Fibroblast of lung (primary cell): ENCODE results near the gene SERPINB6. TPM values are rescaled to one million over a fixed set of nuclear protein-coding genes. Genes with fewer than 3 reads are reported as not detected.
"Not testable (repeated sequence)": the region's sequence is repeated elsewhere in the genome, so short reads cannot be mapped to it uniquely, and the experiment has no call there.

Experiments used
- DNase-seq, 2 donors: peaks; one replicate each; pipeline versions ENCODE4 v3.0.0 to v3.0.0-alpha.2; 2010; ENCODE audit warnings: low read depth in 2 of 2
- H2AFZ ChIP-seq: 2 replicates; pipeline ENCODE4 v1.5.1; 2012; ENCODE audit warnings: low read length, control low read depth, inconsistent platforms
- H3K27ac ChIP-seq: 2 replicates; pipeline ENCODE4 v1.5.1; 2011; ENCODE audit warnings: low read length, control low read depth; ENCODE audit not compliant: insufficient read depth
- H3K27me3 ChIP-seq: 2 replicates; pipeline ENCODE4 v1.5.1; 2011; ENCODE audit warnings: mild to moderate bottlenecking, low read length; ENCODE audit not compliant: control insufficient read depth, insufficient read depth
- H3K36me3 ChIP-seq: 2 replicates; pipeline ENCODE4 v1.5.1; 2011; ENCODE audit warnings: low read length; ENCODE audit not compliant: control insufficient read depth, insufficient read depth
- H3K4me1 ChIP-seq: 2 replicates; pipeline ENCODE4 v1.5.1; 2011; ENCODE audit warnings: low read length; ENCODE audit not compliant: control insufficient read depth, insufficient read depth; ENCODE audit errors: extremely low read depth
- H3K4me2 ChIP-seq: 2 replicates; pipeline ENCODE4 v1.5.1; 2011; ENCODE audit warnings: low read length, control low read depth; ENCODE audit not compliant: insufficient read depth; ENCODE audit errors: extremely low read depth
- H3K4me3 ChIP-seq, 4 experiments: fragments of 200-600 bp in 1 of 4; sonication (generic) in 1 of 4; replicated peaks in 1 of 4; 2 replicates each; pipeline ENCODE4 v1.5.1; 2011 to 2016; ENCODE audit warnings: low read length in 4 of 4, low read depth in 3 of 4, mild to moderate bottlenecking in 3 of 4, control low read depth in 2 of 4, inconsistent platforms in 1 of 4, mixed read lengths in 1 of 4; ENCODE audit not compliant: insufficient read depth in 1 of 4; ENCODE audit errors: control extremely low read depth in 1 of 4
- H3K79me2 ChIP-seq: 2 replicates; pipeline ENCODE4 v1.5.1; 2012; ENCODE audit warnings: mild to moderate bottlenecking, low read length, inconsistent platforms; ENCODE audit not compliant: control insufficient read depth, insufficient read depth
- H3K9ac ChIP-seq: 2 replicates; pipeline ENCODE4 v1.5.1; 2011; ENCODE audit warnings: mild to moderate bottlenecking, low read length, control low read depth; ENCODE audit not compliant: insufficient read depth
- H3K9me3 ChIP-seq: 2 replicates; pipeline ENCODE4 v1.5.1; 2012; ENCODE audit warnings: low read depth, low read length; ENCODE audit not compliant: control insufficient read depth, insufficient read depth
- H4K20me1 ChIP-seq: 2 replicates; pipeline ENCODE4 v1.5.1; 2011; ENCODE audit warnings: low read length; ENCODE audit not compliant: control insufficient read depth, insufficient read depth; ENCODE audit errors: extremely low read depth
- EZH2 ChIP-seq: IDR thresholded peaks from 2 replicates; pipeline ENCODE4 v1.5.1; 2012; ENCODE audit warnings: low read length, control low read depth, mild to moderate bottlenecking; ENCODE audit errors: missing control alignments
- polyA plus RNA-seq, 2 donors: library from polyadenylated mRNA; depleted of rRNA in 1 of 2; stranded (reverse) in 1 of 2; unstranded in 1 of 2; fragments of >200 nt; gene quantifications; 2 replicates each; pipeline ENCODE4 v1.2.1, GENCODE V29; 2011 to 2012; ENCODE audit warnings: missing spikeins in 1 of 2
- total RNA-seq: library from RNA; depleted of rRNA; stranded (reverse); fragments of >200 nt; gene quantifications from 2 replicates; pipeline ENCODE4 v1.2.1, GENCODE V29; 2014
- TF ChIP-seq, protein P1 (sequence below), 2 donors: IDR thresholded peaks in 1 of 2; conservative IDR thresholded peaks in 1 of 2; 1 replicate in 1 of 2; 2 replicates in 1 of 2; pipeline ENCODE4 v1.5.1; 2011 to 2012; ENCODE audit warnings: low read length in 2 of 2, control low read depth in 1 of 2, inconsistent platforms in 1 of 2, low read depth in 1 of 2, mild to moderate bottlenecking in 1 of 2

The SERPINB6 gene
- total and polyA plus RNA-seq, 2 donors (not counting 1 experiment from before 2014, with no cell fraction given), result 83.9 to 181 TPM

GRCh38 chr6:2909718-2910117, 61.6 kb downstream of the SERPINB6 start:
- H4K20me1 ChIP-seq, result no peaks in the 10 kb centered on the region
- no peak overlapping the region for H3K9ac ChIP-seq
- H3K79me2 ChIP-seq, result no peaks in the 10 kb centered on the region
- H3K27ac ChIP-seq, result no peak overlapping the region
- no peak overlapping the region for H3K4me3 ChIP-seq
- H2AFZ ChIP-seq, result no peak overlapping the region
- TF ChIP-seq EZH2, result no peak
- TF ChIP-seq, protein P1, sequence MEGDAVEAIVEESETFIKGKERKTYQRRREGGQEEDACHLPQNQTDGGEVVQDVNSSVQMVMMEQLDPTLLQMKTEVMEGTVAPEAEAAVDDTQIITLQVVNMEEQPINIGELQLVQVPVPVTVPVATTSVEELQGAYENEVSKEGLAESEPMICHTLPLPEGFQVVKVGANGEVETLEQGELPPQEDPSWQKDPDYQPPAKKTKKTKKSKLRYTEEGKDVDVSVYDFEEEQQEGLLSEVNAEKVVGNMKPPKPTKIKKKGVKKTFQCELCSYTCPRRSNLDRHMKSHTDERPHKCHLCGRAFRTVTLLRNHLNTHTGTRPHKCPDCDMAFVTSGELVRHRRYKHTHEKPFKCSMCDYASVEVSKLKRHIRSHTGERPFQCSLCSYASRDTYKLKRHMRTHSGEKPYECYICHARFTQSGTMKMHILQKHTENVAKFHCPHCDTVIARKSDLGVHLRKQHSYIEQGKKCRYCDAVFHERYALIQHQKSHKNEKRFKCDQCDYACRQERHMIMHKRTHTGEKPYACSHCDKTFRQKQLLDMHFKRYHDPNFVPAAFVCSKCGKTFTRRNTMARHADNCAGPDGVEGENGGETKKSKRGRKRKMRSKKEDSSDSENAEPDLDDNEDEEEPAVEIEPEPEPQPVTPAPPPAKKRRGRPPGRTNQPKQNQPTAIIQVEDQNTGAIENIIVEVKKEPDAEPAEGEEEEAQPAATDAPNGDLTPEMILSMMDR (conservative IDR thresholded peaks at IDR 0.05 in 1 of 2, IDR thresholded peaks at IDR 0.05 in 1 of 2; ENCODE audit: low read depth in 1 of 2, low read length in 2 of 2), result no peak
- no peaks in the 10 kb centered on the region for H3K9me3 ChIP-seq
- H3K27me3 ChIP-seq, result peaks cover 4% of the 10 kb centered on the region
- no peaks in the 10 kb centered on the region for H3K36me3 ChIP-seq
- no peak overlapping the region for H3K4me2 ChIP-seq
- DNase-seq, result peak; percentile 15 to 24
- no peaks in the 10 kb centered on the region for H3K4me1 ChIP-seq

- not testable (repeated sequence) for DNase-seq, H3K9ac ChIP-seq, H3K27me3 ChIP-seq, H3K4me1 ChIP-seq, H3K27ac ChIP-seq, H3K9me3 ChIP-seq, H4K20me1 ChIP-seq, H3K4me2 ChIP-seq, H3K79me2 ChIP-seq, H3K4me3 ChIP-seq, H2AFZ ChIP-seq, H3K36me3 ChIP-seq
Observed at GRCh38 chr6:2909051-2909606, 62.2 kb downstream of the SERPINB6 start.

- not testable (repeated sequence) for H3K4me2 ChIP-seq, DNase-seq, H3K79me2 ChIP-seq, H4K20me1 ChIP-seq, H3K4me1 ChIP-seq, H3K36me3 ChIP-seq, H3K27ac ChIP-seq, H2AFZ ChIP-seq, H3K27me3 ChIP-seq, H3K9ac ChIP-seq, H3K9me3 ChIP-seq, H3K4me3 ChIP-seq
Observed at GRCh38 chr6:2908516-2908915, 62.9 kb downstream of the SERPINB6 start.

DNA sequence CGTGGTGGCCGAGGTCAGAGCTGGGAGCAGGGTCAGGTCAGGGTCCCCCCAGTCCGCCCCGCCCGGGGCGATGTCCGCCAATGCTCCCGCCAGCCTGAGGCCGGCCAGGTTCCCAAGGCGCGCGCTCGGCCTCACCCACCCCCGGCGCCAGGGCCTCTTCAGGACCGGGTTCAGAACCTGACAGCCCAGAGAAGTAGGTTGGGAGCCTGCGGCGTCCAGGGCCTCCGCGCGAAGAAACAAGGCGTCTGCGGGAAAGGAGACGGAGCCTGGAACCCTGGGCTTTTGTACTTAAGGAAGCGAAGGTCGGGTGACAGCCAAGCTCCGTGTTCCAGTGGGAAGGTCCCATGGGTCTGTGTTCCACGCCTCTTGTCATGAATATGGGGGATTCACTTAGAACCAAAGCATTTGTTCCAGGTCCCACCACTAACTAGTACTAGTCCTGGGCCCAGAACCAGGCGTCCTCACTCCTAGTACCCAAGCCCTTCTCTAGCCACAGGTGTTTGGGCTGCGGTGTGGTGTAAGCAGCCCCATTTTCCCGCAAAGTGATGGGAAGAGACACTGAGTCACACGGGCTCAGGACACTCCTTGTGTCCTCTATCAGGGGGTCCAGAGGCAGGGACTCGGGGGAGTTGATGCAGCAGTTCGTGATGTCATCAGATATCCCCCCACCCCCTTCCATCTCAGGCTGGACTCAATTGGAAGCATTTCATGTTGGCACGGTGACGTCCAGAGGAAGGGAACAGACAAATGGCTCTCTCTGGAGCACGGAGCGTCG, 67.8 kb downstream of the SERPINB6 start:
- H3K9ac ChIP-seq, H3K9me3 ChIP-seq, H3K79me2 ChIP-seq, H3K4me1 ChIP-seq, H3K27me3 ChIP-seq, H3K27ac ChIP-seq, H4K20me1 ChIP-seq, H3K36me3 ChIP-seq, DNase-seq: not testable (repeated sequence)
- peak overlapping the region in 3 of 4 experiments; percentile 55 to 64 (median 60) for H3K4me3 ChIP-seq
- H3K4me2 ChIP-seq, result peak overlapping the region; percentile 88
- peak overlapping the region; percentile 83 for H2AFZ ChIP-seq

DNA sequence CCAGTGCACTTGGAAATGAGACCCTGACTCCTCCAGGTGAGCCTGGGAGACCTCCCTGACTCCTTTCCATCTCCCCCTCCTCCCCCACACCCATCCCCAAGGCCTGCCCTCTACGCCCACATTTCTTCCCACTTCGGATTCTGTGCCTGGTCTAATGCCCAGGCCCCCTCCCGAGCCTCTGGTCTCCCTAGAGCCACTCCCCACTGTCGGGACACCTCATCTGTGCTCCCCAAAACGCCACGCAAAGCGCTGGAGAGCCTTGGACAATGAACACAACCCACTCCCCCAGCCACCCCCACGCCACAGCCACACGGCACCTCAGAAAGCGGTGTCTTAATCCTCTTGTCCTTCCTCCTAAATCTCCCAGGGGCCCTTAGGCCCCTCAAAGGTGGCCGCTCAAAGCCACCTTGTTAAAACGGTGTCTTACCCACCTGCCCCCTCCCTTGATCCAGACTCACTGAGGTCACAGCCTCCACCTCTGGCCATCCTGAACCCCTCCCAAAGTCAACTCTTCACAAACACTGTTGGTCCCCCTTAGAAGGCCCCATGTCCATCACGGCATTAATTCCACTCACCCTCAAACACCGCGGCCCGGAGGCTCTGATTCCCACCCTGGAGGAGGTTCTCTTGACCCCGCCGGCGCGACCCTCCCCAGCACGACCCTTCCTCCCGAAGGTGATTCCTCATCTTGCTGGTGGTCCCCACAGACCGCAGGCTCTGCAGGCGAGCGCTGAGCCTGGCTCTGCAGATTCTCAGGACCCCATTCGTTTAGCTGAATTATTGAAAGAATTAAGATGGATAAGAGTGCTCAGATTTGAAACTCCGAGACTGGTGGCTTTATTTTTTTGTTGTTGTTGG, 69.5 kb downstream of the SERPINB6 start:
- H3K79me2 ChIP-seq, H3K27me3 ChIP-seq, DNase-seq, H3K27ac ChIP-seq, H3K36me3 ChIP-seq, H4K20me1 ChIP-seq, H3K9ac ChIP-seq, H2AFZ ChIP-seq, H3K4me1 ChIP-seq, H3K9me3 ChIP-seq: not testable (repeated sequence)
- peak overlapping the region; percentile 55 to 64 (median 60) for H3K4me3 ChIP-seq
- peak overlapping the region; percentile 88 for H3K4me2 ChIP-seq
